ENCODE measurements around the gene PSORS1C1.

PSORS1C1 gene

GRCh38 chr6:31171931-31172905, 57.6 kb downstream of the PSORS1C1 start:
- Histone ChIP-seq H3K36me3 (replicated peaks; ENCODE audit: low read depth, low read length) (peaks cover 4% of the 10 kb centered on the region), H3K4me2 (ENCODE audit: low read length) (no peak overlapping the region), H3K27me3 (ENCODE audit: low read depth, low read length) (no peaks in the 10 kb centered on the region), H3K79me2 (ENCODE audit: low read length) (peaks cover 76% of the 10 kb centered on the region), H3K4me1 (ENCODE audit: low read length) (peaks cover 14% of the 10 kb centered on the region), H3K4me3 (ENCODE audit: low read length) (no peak overlapping the region), H4K20me1 (ENCODE audit: insufficient read depth, low read length) (peaks cover 6% of the 10 kb centered on the region), H3K9me3 (ENCODE audit: insufficient read depth, low read length) (no peaks in the 10 kb centered on the region), H3K9ac (ENCODE audit: low read length) (no peak overlapping the region), H2AFZ (ENCODE audit: low read depth, low read length) (no peak overlapping the region), H3K27ac (ENCODE audit: low read length) (no peak overlapping the region)
- TF ChIP-seq EZH2phosphoT487 (IDR thresholded peaks at IDR 0.05; ENCODE audit: low read depth) (no peak), CTCF (IDR thresholded peaks at IDR 0.05; ENCODE audit: low read depth, low read length) (no peak)

- TF ChIP-seq CTCF (IDR thresholded peaks at IDR 0.05; ENCODE audit: low read depth, low read length) = no peak
- TF ChIP-seq EZH2phosphoT487 (IDR thresholded peaks at IDR 0.05; ENCODE audit: low read depth) = no peak
- no peaks in the 10 kb centered on the region for H3K9me3 ChIP-seq (ENCODE audit: insufficient read depth, low read length)
- H3K27me3 ChIP-seq (ENCODE audit: low read depth, low read length) = no peaks in the 10 kb centered on the region
- H3K79me2 ChIP-seq (ENCODE audit: low read length) = peaks cover 78% of the 10 kb centered on the region
- no peak overlapping the region for H2AFZ ChIP-seq (ENCODE audit: low read depth, low read length)
- no peak overlapping the region for H3K4me3 ChIP-seq (ENCODE audit: low read length)
- H4K20me1 ChIP-seq (ENCODE audit: insufficient read depth, low read length) = peaks cover 10% of the 10 kb centered on the region
- peaks cover 7% of the 10 kb centered on the region for H3K36me3 ChIP-seq (replicated peaks; ENCODE audit: low read depth, low read length)
- H3K27ac ChIP-seq (ENCODE audit: low read length) = no peak overlapping the region
- no peak overlapping the region for H3K4me2 ChIP-seq (ENCODE audit: low read length)
- no peak overlapping the region for H3K9ac ChIP-seq (ENCODE audit: low read length)
- peaks cover 12% of the 10 kb centered on the region for H3K4me1 ChIP-seq (ENCODE audit: low read length)
Observed at GRCh38 chr6:31172973-31173384, 58.4 kb downstream of the PSORS1C1 start.

GRCh38 chr6:31173406-31173805, 58.8 kb downstream of the PSORS1C1 start:
- Histone ChIP-seq H4K20me1 (ENCODE audit: insufficient read depth, low read length) (peaks cover 15% of the 10 kb centered on the region), H3K27ac (ENCODE audit: low read length) (no peak overlapping the region), H3K79me2 (ENCODE audit: low read length) (peaks cover 80% of the 10 kb centered on the region), H3K36me3 (replicated peaks; ENCODE audit: low read depth, low read length) (peaks cover 6% of the 10 kb centered on the region), H3K4me1 (ENCODE audit: low read length) (peaks cover 16% of the 10 kb centered on the region), H2AFZ (ENCODE audit: low read depth, low read length) (no peak overlapping the region), H3K9ac (ENCODE audit: low read length) (no peak overlapping the region), H3K9me3 (ENCODE audit: insufficient read depth, low read length) (no peaks in the 10 kb centered on the region), H3K27me3 (ENCODE audit: low read depth, low read length) (no peaks in the 10 kb centered on the region), H3K4me3 (ENCODE audit: low read length) (no peak overlapping the region), H3K4me2 (ENCODE audit: low read length) (no peak overlapping the region)
- no peak for TF ChIP-seq EZH2phosphoT487 (IDR thresholded peaks at IDR 0.05; ENCODE audit: low read depth)
- TF ChIP-seq CTCF (IDR thresholded peaks at IDR 0.05; ENCODE audit: low read depth, low read length) = no peak

- TF ChIP-seq CTCF (IDR thresholded peaks at IDR 0.05; ENCODE audit: low read depth, low read length) (no peak), EZH2phosphoT487 (IDR thresholded peaks at IDR 0.05; ENCODE audit: low read depth) (no peak)
- no peak overlapping the region for H3K4me2 ChIP-seq (ENCODE audit: low read length)
- no peak overlapping the region for H3K9ac ChIP-seq (ENCODE audit: low read length)
- peaks cover 19% of the 10 kb centered on the region for H4K20me1 ChIP-seq (ENCODE audit: insufficient read depth, low read length)
- peaks cover 82% of the 10 kb centered on the region for H3K79me2 ChIP-seq (ENCODE audit: low read length)
- H3K9me3 ChIP-seq (ENCODE audit: insufficient read depth, low read length) = no peaks in the 10 kb centered on the region
- H3K4me1 ChIP-seq (ENCODE audit: low read length) = peaks cover 26% of the 10 kb centered on the region
- no peaks in the 10 kb centered on the region for H3K27me3 ChIP-seq (ENCODE audit: low read depth, low read length)
- H3K27ac ChIP-seq (ENCODE audit: low read length) = no peak overlapping the region
- H3K4me3 ChIP-seq (ENCODE audit: low read length) = no peak overlapping the region
- H2AFZ ChIP-seq (ENCODE audit: low read depth, low read length) = no peak overlapping the region
- peaks cover 3% of the 10 kb centered on the region for H3K36me3 ChIP-seq (replicated peaks; ENCODE audit: low read depth, low read length)
Observed at GRCh38 chr6:31174378-31174777, 59.8 kb downstream of the PSORS1C1 start.

Measured in OCI-LY3 (cell line).